Measurements from ENCODE around the gene PRKAG1. TPM values are rescaled to one million over a fixed set of nuclear protein-coding genes. Genes with fewer than 3 reads are reported as not detected.

PRKAG1 gene
- total and polyA plus RNA-seq, 9 donors: 53.8 to 72.0 (median 60.3) TPM

- peak overlapping the region; percentile 62 for H3K27ac ChIP-seq (ENCODE audit: low read length)
- peaks cover 32% of the 10 kb centered on the region for H3K4me1 ChIP-seq (ENCODE audit: control insufficient read depth, insufficient read depth, low read length)
- no peaks in the 10 kb centered on the region for H3K9me3 ChIP-seq (replicated peaks; ENCODE audit: control insufficient read depth, low read depth, low read length)
- DNase-seq: no peak
- H3K4me3 ChIP-seq (ENCODE audit: low read length): no peak overlapping the region
- peaks cover 87% of the 10 kb centered on the region for H3K36me3 ChIP-seq (ENCODE audit: control insufficient read depth, insufficient read depth, low read length)
- 100% methylated on average over 1 of the region's 4 CpGs for WGBS (ENCODE audit: insufficient coverage)
- no peaks in the 10 kb centered on the region for H3K27me3 ChIP-seq (ENCODE audit: control insufficient read depth, insufficient read depth, low read length)
These were observed 13.7 kb upstream of the PRKAG1 start for GRCh38 chr12:49032276-49032675.

- H3K27me3 ChIP-seq (ENCODE audit: control insufficient read depth, insufficient read depth, low read length): no peaks in the 10 kb centered on the region
- H3K4me1 ChIP-seq (ENCODE audit: control insufficient read depth, insufficient read depth, low read length): peaks cover 32% of the 10 kb centered on the region
- no peaks in the 10 kb centered on the region for H3K9me3 ChIP-seq (replicated peaks; ENCODE audit: control insufficient read depth, low read depth, low read length)
- peak overlapping the region; percentile 62 for H3K27ac ChIP-seq (ENCODE audit: low read length)
- peaks cover 84% of the 10 kb centered on the region for H3K36me3 ChIP-seq (ENCODE audit: control insufficient read depth, insufficient read depth, low read length)
- 63% methylated on average over 8 of the region's 8 CpGs for WGBS (ENCODE audit: insufficient coverage)
- no peak overlapping the region for H3K4me3 ChIP-seq (ENCODE audit: low read length)
- peak; percentile 66 for DNase-seq
These were observed 13.1 kb upstream of the PRKAG1 start for GRCh38 chr12:49031573-49032161.

DNA sequence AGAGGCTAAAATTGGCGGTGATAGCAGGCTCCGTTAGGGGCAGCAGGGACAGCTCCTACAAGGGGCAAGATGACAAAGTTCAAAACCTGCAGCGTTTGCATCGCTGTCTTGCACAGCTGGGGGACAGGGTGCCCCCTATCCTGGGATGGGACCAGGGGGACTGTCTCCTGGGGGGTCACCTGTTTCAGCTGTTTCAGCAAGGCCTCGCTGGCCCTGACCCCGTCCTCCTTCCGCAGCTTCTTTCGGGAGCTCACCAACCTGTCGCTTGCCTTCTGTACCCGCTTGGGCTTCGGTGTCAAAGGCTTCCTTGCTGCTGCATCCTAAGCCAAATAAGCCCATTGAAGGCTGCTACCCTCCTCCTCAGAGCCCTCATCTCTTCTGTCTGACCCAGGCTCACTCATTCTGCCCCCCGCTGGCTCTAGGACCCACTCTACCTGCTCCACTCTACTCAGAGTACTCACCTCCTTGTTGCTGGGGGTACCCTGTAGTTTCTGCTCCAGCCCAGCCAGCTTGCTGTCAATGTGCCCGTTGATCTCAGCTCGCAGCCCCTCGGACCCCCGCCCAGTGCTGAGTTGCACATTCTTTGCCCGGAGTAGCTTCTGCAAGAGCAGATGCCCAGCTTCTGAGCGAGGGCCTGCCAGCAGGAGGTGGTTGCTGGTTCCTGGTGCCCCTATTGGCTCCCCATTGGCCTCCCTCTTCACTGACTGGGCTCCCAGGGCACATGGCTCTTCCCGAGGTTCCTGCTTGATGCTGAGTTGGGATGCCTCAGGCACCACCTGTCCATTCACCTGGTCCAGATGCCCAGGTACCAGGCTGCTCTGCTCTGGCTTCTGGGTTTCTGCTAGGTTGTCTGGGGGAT lies 12.4 kb upstream of the PRKAG1 start:
- H3K27me3 ChIP-seq (ENCODE audit: control insufficient read depth, insufficient read depth, low read length): no peaks in the 10 kb centered on the region
- peaks cover 89% of the 10 kb centered on the region for H3K36me3 ChIP-seq (ENCODE audit: control insufficient read depth, insufficient read depth, low read length)
- WGBS (ENCODE audit: insufficient coverage): 93% methylated on average over 19 of the region's 19 CpGs

GRCh38 chr12:49030119-49030518 lies 11.5 kb upstream of the PRKAG1 start:
- WGBS (ENCODE audit: insufficient coverage): no CpG with 5 or more reads among the region's 8 CpGs
- Histone ChIP-seq H3K36me3 (ENCODE audit: control insufficient read depth, insufficient read depth, low read length) (peaks cover 93% of the 10 kb centered on the region), H3K4me3 (ENCODE audit: low read length) (no peak overlapping the region), H3K27ac (ENCODE audit: low read length) (no peak overlapping the region), H3K27me3 (ENCODE audit: control insufficient read depth, insufficient read depth, low read length) (no peaks in the 10 kb centered on the region), H3K4me1 (ENCODE audit: control insufficient read depth, insufficient read depth, low read length) (peaks cover 32% of the 10 kb centered on the region), H3K9me3 (replicated peaks; ENCODE audit: control insufficient read depth, low read depth, low read length) (no peaks in the 10 kb centered on the region)
- DNase-seq: no peak

More for the DNA sequence above, 12.4 kb upstream of the PRKAG1 start:
- DNase-seq: no peak
- no peak overlapping the region for H3K4me3 ChIP-seq (ENCODE audit: low read length)
- H3K4me1 ChIP-seq (ENCODE audit: control insufficient read depth, insufficient read depth, low read length): peaks cover 32% of the 10 kb centered on the region
- H3K9me3 ChIP-seq (replicated peaks; ENCODE audit: control insufficient read depth, low read depth, low read length): no peaks in the 10 kb centered on the region
- H3K27ac ChIP-seq (ENCODE audit: low read length): no peak overlapping the region

DNA sequence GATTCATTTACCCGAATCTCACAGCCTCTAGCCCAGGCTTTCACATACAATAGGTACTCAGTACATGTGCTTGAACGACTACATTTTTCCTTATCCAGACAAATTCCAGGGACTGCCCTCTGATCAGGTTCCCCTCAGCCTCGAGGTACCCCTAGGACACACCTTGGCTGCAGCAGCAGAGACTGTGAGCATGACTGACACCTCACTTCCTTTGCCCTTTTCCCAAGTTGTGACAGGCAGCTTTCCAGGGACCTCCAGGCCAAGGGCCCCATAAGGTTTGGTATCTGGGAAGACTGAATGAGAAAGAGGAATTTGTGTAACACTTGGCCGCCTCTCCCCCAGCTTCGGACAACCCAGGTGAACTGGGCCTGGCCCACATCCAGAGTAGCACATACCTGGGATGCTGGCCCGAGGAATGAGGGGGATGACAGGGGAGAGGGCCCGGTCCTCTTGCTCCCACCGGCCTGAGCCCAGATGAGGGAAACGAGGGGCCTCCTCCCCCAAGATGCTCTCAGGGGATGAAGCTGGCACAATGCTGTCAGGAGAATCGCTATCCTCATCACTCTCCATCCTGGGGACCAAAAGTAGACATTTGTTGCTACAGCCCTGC lies 10.2 kb upstream of the PRKAG1 start:
- H3K27me3 ChIP-seq (ENCODE audit: control insufficient read depth, insufficient read depth, low read length): no peaks in the 10 kb centered on the region
- no peak for DNase-seq
- H3K9me3 ChIP-seq (replicated peaks; ENCODE audit: control insufficient read depth, low read depth, low read length): no peaks in the 10 kb centered on the region
- H3K4me1 ChIP-seq (ENCODE audit: control insufficient read depth, insufficient read depth, low read length): peaks cover 25% of the 10 kb centered on the region
- WGBS (ENCODE audit: insufficient coverage): 83% methylated on average over 4 of the region's 10 CpGs
- H3K4me3 ChIP-seq (ENCODE audit: low read length): no peak overlapping the region
- H3K36me3 ChIP-seq (ENCODE audit: control insufficient read depth, insufficient read depth, low read length): peaks cover 93% of the 10 kb centered on the region
- no peak overlapping the region for H3K27ac ChIP-seq (ENCODE audit: low read length)

DNA sequence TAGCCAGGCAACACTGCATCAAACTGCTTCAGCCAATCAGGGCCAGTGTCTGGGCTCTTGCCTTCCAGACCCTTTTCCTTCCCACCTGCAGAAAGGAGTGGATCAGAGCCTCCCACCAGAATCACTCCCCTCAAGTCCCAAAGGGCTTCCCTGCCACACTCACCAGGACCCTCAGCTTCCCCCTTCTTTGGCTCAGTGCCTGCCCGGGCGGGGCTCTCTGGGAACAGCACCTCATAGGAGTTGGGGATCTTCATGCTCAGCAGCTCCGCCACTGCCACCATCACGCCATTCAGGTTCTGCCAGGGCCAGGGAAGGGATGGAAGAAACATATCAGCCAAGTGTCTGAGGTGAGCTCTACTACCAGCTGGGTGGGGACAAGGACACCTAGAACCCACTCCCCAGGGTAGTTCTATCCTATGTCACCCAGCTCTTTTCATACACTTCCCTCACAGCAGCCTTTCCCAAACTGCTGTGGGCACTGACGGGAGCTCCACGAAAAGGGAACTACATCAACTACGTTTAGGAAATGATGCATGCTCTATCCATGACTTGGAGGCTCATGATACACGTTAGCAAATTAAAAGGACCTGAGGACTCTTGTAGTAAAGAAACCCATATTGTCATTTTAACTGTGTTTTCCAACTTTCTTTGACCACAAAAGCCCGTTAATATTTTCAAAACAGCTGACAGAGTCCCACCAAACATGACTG lies 9.4 kb upstream of the PRKAG1 start:
- Histone ChIP-seq H3K9me3 (replicated peaks; ENCODE audit: control insufficient read depth, low read depth, low read length) (no peaks in the 10 kb centered on the region), H3K4me1 (ENCODE audit: control insufficient read depth, insufficient read depth, low read length) (peaks cover 17% of the 10 kb centered on the region), H3K27ac (ENCODE audit: low read length) (no peak overlapping the region), H3K27me3 (ENCODE audit: control insufficient read depth, insufficient read depth, low read length) (no peaks in the 10 kb centered on the region), H3K4me3 (ENCODE audit: low read length) (no peak overlapping the region), H3K36me3 (ENCODE audit: control insufficient read depth, insufficient read depth, low read length) (peaks cover 93% of the 10 kb centered on the region)
- WGBS (ENCODE audit: insufficient coverage): 96% methylated on average over 7 of the region's 9 CpGs
- no peak for DNase-seq

- H3K4me1 ChIP-seq (ENCODE audit: control insufficient read depth, insufficient read depth, low read length): peaks cover 6% of the 10 kb centered on the region
- no peak for DNase-seq
- 94% methylated on average over 22 of the region's 26 CpGs for WGBS (ENCODE audit: insufficient coverage)
- no peaks in the 10 kb centered on the region for H3K9me3 ChIP-seq (replicated peaks; ENCODE audit: control insufficient read depth, low read depth, low read length)
- no peaks in the 10 kb centered on the region for H3K27me3 ChIP-seq (ENCODE audit: control insufficient read depth, insufficient read depth, low read length)
- no peak overlapping the region for H3K27ac ChIP-seq (ENCODE audit: low read length)
- no peak overlapping the region for H3K4me3 ChIP-seq (ENCODE audit: low read length)
- H3K36me3 ChIP-seq (ENCODE audit: control insufficient read depth, insufficient read depth, low read length): peaks cover 93% of the 10 kb centered on the region
These were observed 8.3 kb upstream of the PRKAG1 start for GRCh38 chr12:49026678-49027480.

DNA sequence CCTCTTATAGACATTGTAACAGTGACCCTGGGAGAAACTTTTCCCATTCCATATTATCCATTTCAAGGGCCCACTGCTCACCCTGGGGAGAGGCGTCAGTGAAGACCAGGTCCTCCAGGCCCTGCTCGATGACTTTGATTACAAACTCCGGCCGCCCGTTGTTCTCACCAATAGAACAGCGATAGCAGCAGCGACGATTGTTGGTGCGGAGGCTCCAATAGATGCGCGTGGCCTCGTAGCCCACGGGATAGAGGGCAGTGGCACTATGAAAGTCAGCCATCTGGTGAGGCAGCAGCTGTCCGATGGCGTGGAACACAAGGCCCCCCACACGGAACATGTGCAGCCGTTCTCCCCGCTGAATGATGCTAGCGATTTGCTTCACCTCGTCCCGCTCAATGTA lies 7.5 kb upstream of the PRKAG1 start:
- Histone ChIP-seq H3K4me1 (ENCODE audit: control insufficient read depth, insufficient read depth, low read length) (no peaks in the 10 kb centered on the region), H3K27ac (ENCODE audit: low read length) (no peak overlapping the region), H3K9me3 (replicated peaks; ENCODE audit: control insufficient read depth, low read depth, low read length) (no peaks in the 10 kb centered on the region), H3K36me3 (ENCODE audit: control insufficient read depth, insufficient read depth, low read length) (peaks cover 93% of the 10 kb centered on the region), H3K27me3 (ENCODE audit: control insufficient read depth, insufficient read depth, low read length) (no peaks in the 10 kb centered on the region), H3K4me3 (ENCODE audit: low read length) (no peak overlapping the region)
- DNase-seq: no peak
- 94% methylated on average over 21 of the region's 21 CpGs for WGBS (ENCODE audit: insufficient coverage)

GRCh38 chr12:49025463-49025862 lies 6.9 kb upstream of the PRKAG1 start:
- H3K27ac ChIP-seq (ENCODE audit: low read length): no peak overlapping the region
- no peaks in the 10 kb centered on the region for H3K9me3 ChIP-seq (replicated peaks; ENCODE audit: control insufficient read depth, low read depth, low read length)
- H3K27me3 ChIP-seq (ENCODE audit: control insufficient read depth, insufficient read depth, low read length): no peaks in the 10 kb centered on the region
- no CpG with 5 or more reads among the region's 4 CpGs for WGBS (ENCODE audit: insufficient coverage)
- H3K36me3 ChIP-seq (ENCODE audit: control insufficient read depth, insufficient read depth, low read length): peaks cover 93% of the 10 kb centered on the region
- DNase-seq: no peak
- no peaks in the 10 kb centered on the region for H3K4me1 ChIP-seq (ENCODE audit: control insufficient read depth, insufficient read depth, low read length)
- no peak overlapping the region for H3K4me3 ChIP-seq (ENCODE audit: low read length)
